GM18502 (cell line): ENCODE measurements around the gene PRR12.

Experiments
- ATAC-seq: cut with Tn5 transposase; IDR thresholded peaks from one replicate; pipeline ENCODE4 v1.9.1; 2021; ENCODE audit warnings: mild to moderate bottlenecking; ENCODE audit not compliant: unreplicated experiment, poor library complexity

PRR12 gene

GRCh38 chr19:49664171-49665035, 73.4 kb downstream of the PRR12 start:
- ATAC-seq, result peak; percentile 41

- no peak for ATAC-seq
These were observed 74.0 kb downstream of the PRR12 start for GRCh38 chr19:49665036-49665350.

- ATAC-seq, result peak; percentile 79
These were observed 74.6 kb downstream of the PRR12 start, which contains the start of the genes BCL2L12 and IRF3 for GRCh38 chr19:49665351-49666119. BCL2L12 (plus strand) TSS chr19:49665933; CDS start chr19:49666693, 760 bp downstream. IRF3 (minus strand) TSS chr19:49665857; CDS start chr19:49664838, 1,019 bp downstream.

- no peak for ATAC-seq
These were observed 75.1 kb downstream of the PRR12 start for GRCh38 chr19:49666120-49666444.

GRCh38 chr19:49667473-49667872, 76.5 kb downstream of the PRR12 start:
- ATAC-seq, result no peak

- ATAC-seq, result no peak
These were observed 78.5 kb downstream of the PRR12 start for GRCh38 chr19:49669516-49669915.

GRCh38 chr19:49672131-49672919, 81.3 kb downstream of the PRR12 start:
- ATAC-seq, result no peak
